HCT116 (cell line): ENCODE measurements around the gene DOK6.

ENCODE experiments used
- CEBPB ChIP-seq: IDR thresholded peaks from 2 replicates; pipeline ENCODE4 v1.6.1; 2012; ENCODE audit warnings: low read depth
- EZH2 ChIP-seq: fragments of 200-600 bp; sonication (generic); IDR thresholded peaks from 2 replicates; pipeline ENCODE4 v1.6.1; 2017; ENCODE audit warnings: antibody characterized with exemption, mixed run types
- EZH2phosphoT487 ChIP-seq: fragments of 200-600 bp; IDR thresholded peaks from 2 replicates; pipeline ENCODE4 v1.6.1; 2018; ENCODE audit warnings: antibody characterized with exemption, borderline replicate concordance
- POLR2A ChIP-seq: IDR thresholded peaks from 2 replicates; pipeline ENCODE4 v1.7.0; 2011; ENCODE audit warnings: borderline replicate concordance; ENCODE audit not compliant: insufficient read depth, insufficient read length; ENCODE audit errors: extremely low read depth
- POLR2AphosphoS5 ChIP-seq: IDR thresholded peaks from 2 replicates; pipeline ENCODE4 v1.6.1; 2011; ENCODE audit warnings: mild to moderate bottlenecking, low read depth, low read length, moderate library complexity
- TF ChIP-seq, protein P1 (sequence below): IDR thresholded peaks from 2 replicates; pipeline ENCODE4 v1.6.1; 2012; ENCODE audit warnings: low read depth

DNA sequence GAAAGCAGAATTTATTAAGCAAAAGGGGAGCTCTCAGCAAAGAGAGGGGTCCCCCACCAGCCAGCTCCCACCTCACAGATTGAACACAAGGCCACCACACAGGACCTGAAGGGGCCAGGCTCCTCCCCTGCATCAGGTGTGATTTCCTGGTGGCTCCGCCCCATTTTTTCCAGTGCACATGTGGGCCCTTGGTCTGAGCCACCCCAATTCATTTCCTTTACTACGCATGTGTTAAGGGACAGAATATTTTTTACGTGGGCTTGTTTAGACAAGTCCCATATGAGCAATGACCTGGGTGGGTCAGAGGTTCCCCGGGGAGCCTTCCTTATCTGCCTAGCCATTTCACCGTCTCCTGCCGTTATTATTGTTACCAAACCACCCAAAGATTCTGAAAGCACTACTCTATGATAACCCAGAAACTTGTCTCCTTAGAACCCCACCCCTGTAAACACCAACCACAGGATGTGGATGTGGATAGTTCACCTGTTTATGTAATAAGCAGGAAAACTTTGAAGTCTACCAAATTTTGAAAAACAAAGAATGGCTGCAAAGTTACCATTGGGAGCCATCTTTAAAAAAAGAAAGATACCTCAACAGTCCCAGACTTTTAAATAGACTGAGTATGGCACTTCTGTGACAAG is 355.3 kb downstream of the DOK6 start:
- no peak for TF ChIP-seq POLR2AphosphoS5
- TF ChIP-seq CEBPB, result no peak
- no peak for TF ChIP-seq EZH2
- TF ChIP-seq, protein P1, sequence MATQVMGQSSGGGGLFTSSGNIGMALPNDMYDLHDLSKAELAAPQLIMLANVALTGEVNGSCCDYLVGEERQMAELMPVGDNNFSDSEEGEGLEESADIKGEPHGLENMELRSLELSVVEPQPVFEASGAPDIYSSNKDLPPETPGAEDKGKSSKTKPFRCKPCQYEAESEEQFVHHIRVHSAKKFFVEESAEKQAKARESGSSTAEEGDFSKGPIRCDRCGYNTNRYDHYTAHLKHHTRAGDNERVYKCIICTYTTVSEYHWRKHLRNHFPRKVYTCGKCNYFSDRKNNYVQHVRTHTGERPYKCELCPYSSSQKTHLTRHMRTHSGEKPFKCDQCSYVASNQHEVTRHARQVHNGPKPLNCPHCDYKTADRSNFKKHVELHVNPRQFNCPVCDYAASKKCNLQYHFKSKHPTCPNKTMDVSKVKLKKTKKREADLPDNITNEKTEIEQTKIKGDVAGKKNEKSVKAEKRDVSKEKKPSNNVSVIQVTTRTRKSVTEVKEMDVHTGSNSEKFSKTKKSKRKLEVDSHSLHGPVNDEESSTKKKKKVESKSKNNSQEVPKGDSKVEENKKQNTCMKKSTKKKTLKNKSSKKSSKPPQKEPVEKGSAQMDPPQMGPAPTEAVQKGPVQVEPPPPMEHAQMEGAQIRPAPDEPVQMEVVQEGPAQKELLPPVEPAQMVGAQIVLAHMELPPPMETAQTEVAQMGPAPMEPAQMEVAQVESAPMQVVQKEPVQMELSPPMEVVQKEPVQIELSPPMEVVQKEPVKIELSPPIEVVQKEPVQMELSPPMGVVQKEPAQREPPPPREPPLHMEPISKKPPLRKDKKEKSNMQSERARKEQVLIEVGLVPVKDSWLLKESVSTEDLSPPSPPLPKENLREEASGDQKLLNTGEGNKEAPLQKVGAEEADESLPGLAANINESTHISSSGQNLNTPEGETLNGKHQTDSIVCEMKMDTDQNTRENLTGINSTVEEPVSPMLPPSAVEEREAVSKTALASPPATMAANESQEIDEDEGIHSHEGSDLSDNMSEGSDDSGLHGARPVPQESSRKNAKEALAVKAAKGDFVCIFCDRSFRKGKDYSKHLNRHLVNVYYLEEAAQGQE, result no peak
- no peak for TF ChIP-seq EZH2phosphoT487
- no peak for TF ChIP-seq POLR2A
